Measurements from ENCODE around the gene GPR161.

DNA sequence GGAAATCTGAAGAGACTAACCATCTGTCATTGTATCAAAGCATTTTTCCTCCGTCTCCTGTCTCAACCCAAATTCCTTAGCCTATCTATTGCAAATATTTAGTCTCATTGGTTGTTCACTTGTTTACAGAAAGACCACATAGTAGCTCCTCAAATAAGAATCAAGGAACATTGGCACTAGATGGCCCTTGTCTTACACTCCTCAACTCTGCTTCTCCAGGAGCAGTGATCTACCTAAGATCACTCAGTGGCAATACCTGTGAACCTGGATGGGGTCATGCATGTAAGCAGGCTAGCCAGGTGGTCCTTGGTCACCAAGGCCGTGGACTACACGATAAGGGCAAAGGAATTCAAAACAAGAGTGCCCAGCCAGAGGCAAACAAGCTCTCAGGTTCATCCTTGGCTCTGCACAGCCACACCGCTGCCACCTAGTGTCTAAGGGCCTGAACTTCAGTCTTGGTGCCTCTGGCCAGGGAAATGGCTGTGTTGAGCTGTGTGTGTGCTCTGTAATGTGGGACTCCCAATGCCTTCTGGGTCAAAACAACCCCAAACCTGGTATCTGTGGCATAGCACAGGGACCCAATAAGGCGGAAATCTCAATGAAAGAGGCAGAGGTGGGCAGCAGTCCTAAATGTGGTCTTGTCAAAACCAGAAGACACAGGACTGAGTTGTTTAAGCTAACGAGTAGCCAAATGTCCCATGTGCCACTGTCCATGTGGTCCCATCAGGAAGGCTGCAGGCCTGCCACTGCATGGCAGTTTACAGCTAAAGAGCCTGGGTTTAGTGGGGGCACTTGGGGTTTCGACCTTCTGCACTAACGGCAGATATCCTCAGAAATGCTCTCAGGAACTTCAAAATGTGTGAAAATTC lies 54.5 kb downstream of the GPR161 start:
- TF ChIP-seq POLR2A (IDR thresholded peaks at IDR 0.05; ENCODE audit: borderline replicate concordance, extremely low read depth, insufficient read depth, insufficient read length) = no peak
- TF ChIP-seq, protein P1, sequence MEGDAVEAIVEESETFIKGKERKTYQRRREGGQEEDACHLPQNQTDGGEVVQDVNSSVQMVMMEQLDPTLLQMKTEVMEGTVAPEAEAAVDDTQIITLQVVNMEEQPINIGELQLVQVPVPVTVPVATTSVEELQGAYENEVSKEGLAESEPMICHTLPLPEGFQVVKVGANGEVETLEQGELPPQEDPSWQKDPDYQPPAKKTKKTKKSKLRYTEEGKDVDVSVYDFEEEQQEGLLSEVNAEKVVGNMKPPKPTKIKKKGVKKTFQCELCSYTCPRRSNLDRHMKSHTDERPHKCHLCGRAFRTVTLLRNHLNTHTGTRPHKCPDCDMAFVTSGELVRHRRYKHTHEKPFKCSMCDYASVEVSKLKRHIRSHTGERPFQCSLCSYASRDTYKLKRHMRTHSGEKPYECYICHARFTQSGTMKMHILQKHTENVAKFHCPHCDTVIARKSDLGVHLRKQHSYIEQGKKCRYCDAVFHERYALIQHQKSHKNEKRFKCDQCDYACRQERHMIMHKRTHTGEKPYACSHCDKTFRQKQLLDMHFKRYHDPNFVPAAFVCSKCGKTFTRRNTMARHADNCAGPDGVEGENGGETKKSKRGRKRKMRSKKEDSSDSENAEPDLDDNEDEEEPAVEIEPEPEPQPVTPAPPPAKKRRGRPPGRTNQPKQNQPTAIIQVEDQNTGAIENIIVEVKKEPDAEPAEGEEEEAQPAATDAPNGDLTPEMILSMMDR (IDR thresholded peaks at IDR 0.05 in 2 of 3, conservative IDR thresholded peaks at IDR 0.05 in 1 of 3; ENCODE audit: borderline replicate concordance in 1 of 3, insufficient read depth in 1 of 3, low read depth in 2 of 3, low read length in 2 of 3) = peak; percentile 67 to 95 (median 85)
- no peak for TF ChIP-seq SRF (IDR thresholded peaks at IDR 0.05; ENCODE audit: low read depth)
- TF ChIP-seq POLR2AphosphoS5 (IDR thresholded peaks at IDR 0.05; ENCODE audit: low read depth, low read length) = peak; percentile 22; the same call in 1 of the 2 replicates
- TF ChIP-seq SP1 (IDR thresholded peaks at IDR 0.05; ENCODE audit: low read depth) = no peak
- TF ChIP-seq, protein P2, sequence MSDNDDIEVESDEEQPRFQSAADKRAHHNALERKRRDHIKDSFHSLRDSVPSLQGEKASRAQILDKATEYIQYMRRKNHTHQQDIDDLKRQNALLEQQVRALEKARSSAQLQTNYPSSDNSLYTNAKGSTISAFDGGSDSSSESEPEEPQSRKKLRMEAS (IDR thresholded peaks at IDR 0.05) = no peak
- no peak for TF ChIP-seq CEBPB (IDR thresholded peaks at IDR 0.05; ENCODE audit: low read depth)
- TF ChIP-seq, protein P3, sequence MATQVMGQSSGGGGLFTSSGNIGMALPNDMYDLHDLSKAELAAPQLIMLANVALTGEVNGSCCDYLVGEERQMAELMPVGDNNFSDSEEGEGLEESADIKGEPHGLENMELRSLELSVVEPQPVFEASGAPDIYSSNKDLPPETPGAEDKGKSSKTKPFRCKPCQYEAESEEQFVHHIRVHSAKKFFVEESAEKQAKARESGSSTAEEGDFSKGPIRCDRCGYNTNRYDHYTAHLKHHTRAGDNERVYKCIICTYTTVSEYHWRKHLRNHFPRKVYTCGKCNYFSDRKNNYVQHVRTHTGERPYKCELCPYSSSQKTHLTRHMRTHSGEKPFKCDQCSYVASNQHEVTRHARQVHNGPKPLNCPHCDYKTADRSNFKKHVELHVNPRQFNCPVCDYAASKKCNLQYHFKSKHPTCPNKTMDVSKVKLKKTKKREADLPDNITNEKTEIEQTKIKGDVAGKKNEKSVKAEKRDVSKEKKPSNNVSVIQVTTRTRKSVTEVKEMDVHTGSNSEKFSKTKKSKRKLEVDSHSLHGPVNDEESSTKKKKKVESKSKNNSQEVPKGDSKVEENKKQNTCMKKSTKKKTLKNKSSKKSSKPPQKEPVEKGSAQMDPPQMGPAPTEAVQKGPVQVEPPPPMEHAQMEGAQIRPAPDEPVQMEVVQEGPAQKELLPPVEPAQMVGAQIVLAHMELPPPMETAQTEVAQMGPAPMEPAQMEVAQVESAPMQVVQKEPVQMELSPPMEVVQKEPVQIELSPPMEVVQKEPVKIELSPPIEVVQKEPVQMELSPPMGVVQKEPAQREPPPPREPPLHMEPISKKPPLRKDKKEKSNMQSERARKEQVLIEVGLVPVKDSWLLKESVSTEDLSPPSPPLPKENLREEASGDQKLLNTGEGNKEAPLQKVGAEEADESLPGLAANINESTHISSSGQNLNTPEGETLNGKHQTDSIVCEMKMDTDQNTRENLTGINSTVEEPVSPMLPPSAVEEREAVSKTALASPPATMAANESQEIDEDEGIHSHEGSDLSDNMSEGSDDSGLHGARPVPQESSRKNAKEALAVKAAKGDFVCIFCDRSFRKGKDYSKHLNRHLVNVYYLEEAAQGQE (IDR thresholded peaks at IDR 0.05; ENCODE audit: low read depth) = no peak
- no peak for TF ChIP-seq SIN3A (IDR thresholded peaks at IDR 0.05; ENCODE audit: low read depth)
- TF ChIP-seq, protein P4, sequence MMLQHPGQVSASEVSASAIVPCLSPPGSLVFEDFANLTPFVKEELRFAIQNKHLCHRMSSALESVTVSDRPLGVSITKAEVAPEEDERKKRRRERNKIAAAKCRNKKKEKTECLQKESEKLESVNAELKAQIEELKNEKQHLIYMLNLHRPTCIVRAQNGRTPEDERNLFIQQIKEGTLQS (IDR thresholded peaks at IDR 0.05) = no peak
- TF ChIP-seq EZH2 (IDR thresholded peaks at IDR 0.05) = no peak
